GM18909 (cell line): Measurements from ENCODE around the gene KCNMA1.

Experiments
- ATAC-seq: cut with Tn5 transposase; IDR thresholded peaks from one replicate; pipeline ENCODE4 v1.9.1; 2021; ENCODE audit warnings: mild to moderate bottlenecking; ENCODE audit not compliant: unreplicated experiment, poor library complexity

KCNMA1 gene

DNA sequence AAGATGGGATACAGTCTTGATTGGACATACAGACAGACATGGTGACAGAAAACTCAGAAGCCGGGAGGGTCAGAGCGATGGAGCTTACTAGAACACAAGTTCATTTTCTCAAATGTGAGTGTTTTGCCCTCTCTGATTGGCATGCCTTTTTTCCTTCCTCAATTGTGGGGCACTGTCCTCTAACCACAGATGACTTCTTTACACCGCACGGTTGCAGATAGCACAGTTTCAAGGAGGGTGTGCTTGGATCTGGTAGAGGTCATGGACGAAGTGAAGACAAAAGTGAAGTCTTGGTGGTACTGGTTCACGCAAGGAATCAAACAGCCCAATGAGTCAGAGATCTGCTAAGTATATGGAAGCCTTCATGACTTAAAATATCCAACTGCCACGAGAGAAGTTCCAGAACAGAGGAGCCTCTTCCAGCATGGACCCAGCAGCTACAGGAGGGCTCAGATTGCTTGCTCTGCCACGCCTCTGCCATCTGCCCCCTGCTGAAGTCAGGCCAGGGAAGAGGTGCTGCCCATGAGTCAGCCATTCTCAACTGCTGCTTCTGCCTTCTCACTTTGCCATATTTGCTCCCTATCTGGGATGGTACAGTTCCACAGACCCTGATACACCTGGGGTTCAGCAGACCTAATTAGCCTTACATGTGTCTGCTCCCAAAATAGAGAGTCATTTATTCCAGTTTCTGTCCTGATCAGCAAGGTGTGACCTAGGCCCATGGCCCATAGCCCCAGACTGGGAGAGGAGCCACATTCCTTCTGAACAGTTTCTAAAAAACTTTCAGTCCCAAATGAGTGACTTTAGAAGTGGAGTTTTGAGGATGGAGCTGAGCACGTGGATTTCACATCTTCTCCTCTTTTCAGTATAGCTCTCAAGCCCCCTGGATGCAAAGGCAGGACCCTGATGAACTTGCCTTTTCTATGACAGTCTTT lies 413.8 kb downstream of the KCNMA1 start:
- ATAC-seq, result no peak

DNA sequence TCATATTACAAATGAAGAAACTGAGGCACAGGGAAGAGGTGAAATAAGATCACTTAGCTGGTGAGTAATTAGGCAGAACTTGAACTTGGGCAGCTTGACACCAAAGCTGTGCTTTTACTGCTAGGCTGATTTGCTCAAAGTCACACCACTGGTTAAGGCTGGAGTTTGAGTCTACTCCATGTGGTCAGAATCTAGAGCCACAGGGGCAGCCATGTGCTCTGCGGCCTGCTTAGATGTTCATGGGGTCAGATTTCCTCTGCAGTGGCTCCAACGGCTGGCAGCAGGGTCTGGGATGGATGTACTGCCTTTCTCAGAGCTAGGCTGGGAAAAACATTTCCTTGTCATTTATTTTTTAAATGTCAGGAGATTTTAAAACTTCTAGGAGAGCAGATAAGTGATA lies 417.5 kb downstream of the KCNMA1 start:
- no peak for ATAC-seq

DNA sequence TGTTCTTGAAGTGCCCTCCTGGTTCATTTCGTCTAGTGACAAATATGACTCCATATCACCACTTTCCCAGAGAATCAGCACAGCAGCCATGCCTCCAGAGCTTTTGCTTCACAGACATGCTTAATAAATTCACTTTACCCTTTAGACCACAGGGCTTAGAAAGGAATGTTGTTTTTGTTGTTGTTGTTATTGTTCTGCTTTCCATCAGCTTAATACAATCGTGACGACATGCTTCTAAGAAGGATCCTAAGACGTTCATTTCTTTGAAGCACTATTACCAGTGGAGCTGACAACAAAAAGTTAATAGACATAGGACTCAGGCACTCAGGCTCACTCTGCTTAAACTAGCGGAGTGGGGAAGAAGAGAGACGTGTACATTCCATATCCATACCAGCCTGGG lies 418.6 kb downstream of the KCNMA1 start:
- ATAC-seq, result no peak

DNA sequence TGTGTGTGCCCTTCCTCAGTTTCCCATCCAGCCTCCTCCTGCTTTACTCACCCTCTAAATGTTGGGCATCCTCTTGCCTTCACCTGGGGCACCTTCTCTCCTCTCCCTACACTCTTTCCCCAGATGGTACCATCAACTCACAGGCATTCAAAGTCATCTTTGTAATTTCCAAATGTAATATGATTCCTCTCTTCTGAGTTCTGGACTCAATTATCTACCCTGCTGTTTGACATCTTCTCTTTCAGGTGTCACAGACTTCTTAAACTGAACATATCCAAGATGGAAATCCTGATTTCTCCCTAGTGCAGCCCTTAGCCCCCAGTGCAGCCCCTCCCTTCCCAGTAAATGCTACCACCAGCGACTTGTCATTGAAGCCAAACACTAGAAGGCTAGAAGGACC lies 422.8 kb downstream of the KCNMA1 start:
- ATAC-seq, result no peak

DNA sequence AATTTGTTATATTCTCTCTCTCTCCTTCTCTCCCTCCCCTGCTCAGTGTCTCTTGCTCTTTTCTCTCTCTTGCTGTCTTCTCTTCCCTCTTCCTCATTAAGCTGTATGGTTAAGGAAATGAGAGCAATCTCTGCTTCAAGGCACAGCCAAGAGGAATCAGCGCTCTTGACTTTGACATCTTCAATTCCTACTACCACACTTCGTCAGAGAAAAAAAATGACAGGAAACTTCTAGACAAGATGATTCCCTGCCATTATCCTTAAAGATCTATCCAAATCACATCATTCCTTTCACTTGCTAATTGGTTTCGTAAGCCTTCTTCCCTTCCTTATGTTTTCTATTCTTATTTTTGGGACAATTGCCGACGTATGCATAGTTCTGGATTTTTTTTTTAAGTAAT lies 425.0 kb downstream of the KCNMA1 start:
- ATAC-seq, result no peak

DNA sequence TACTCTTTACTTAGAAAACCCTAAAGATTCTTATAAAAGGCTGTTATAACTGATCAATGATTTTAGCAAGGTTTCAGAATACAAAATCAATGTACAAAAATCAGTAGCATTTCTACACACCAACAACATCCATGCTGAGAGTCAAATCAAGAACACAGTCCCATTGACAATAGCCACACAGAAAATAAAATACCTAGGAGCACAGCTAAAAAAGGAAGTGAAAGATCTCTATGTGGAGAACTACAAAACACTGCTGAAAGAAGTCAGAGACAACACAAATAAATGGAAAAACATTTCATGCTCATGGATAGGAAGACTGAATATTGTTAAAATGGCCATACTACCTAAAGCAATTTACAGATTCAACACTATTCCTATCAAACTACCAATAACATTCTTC lies 427.0 kb downstream of the KCNMA1 start:
- ATAC-seq, result no peak

DNA sequence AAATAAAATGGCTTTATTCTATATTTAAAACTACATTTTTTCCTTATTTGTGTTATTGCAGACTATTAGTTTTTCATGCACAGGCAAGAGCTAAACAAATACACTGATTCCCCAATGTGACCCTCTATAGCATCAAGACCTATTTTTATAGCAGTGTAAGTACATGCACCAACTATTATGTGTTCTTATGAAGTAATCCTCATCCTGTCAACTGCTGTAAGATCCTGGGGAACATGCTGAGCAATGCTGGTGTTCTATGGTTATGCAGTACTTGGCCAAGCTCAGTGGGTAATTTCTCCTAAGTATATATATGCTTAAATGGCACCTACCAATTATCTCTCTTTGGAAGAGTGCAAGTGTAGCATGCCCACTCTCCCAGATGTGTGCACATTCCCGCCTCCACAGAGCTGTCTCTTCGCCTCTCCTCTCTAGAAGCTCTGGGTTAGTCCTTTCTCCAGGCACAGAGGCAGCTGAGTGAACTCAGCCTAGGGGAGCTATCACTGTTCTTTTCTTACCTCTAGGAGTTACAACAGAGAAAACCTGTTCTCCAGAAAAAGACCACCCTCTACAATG lies 428.8 kb downstream of the KCNMA1 start:
- ATAC-seq, result no peak

DNA sequence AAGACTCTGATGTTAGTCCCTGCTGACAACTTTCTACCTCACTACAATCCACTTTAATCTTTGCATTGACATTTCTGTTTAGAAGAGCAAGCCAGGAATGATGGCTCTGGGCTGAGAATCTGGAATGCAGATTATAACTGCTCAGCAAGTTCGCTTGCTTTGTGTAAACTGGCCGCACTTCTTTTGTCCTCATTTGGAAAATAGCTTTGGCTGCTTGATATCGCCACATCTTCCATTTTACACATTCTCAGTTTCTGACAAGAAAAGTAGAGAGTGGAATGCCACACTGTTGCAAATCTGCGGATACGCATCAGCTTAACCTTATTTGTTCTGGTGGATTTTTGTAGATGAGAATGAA lies 429.8 kb downstream of the KCNMA1 start:
- no peak for ATAC-seq

GRCh38 chr10:77207182-77207827 lies 430.3 kb downstream of the KCNMA1 start:
- no peak for ATAC-seq

DNA sequence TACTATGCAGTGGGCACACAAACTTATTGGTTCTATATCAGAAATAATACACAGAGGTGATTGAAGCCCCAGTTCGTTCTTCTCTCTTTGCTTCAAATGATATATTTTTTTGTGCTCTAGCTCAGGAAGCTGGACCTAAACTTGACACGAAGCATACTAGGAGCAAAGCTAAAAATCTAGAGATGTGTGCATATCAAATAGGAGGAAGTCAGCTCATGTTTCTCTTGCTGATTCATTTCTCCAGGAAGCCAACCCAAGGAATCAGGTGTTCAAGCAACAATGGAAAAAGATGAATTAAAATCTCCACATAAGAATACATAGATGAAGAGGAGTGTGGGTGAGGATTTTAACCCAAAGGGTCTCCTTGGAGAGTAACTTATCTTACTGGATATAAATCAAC lies 432.5 kb downstream of the KCNMA1 start:
- ATAC-seq, result no peak

GRCh38 chr10:77204171-77204570 lies 433.4 kb downstream of the KCNMA1 start:
- ATAC-seq, result no peak

- no peak for ATAC-seq
These were observed 434.8 kb downstream of the KCNMA1 start for GRCh38 chr10:77202857-77203256.

DNA sequence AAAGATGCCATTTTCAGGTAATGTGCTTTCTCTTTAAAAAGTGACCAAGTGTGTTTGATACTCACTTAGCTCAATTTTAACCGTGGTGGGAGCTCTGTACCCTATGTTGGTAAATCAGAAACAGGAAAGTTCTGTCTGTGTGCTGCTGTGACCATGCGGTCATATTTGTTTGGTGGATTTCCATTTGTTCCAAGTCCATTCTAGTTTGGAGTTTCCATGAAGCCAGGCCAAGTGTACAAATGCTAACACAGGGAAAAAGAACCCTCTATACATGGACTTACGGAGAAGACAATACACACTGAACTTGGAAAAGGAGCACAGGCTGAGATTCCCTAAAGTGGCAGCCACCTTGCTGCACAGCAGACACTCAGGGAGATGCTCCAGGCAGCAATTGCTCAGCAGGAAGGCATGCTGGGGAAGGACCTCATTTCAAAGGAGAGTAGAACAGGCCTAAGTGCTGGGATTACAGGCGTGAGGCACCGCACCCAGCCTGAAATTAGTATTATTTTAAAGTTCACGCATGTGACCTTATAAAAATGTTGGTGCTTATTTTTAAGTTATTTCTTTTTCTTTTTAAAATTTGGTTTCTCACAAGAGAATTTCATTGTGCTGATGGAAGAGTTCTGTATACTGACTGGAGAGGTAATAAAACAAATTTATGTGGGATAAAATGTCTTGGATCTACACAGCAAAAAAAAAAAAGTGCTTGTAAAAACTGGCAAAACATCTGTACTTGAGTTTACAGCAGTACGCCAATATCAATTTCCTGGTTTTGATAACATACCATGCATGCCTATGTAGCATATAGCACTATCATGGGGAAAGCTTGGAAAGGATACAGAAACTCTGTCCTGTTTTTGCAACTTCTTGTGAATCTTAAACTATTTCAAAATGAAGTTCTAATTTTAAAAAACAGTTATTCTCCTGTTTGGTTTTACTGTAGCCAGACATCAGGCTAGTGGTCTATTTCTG lies 436.2 kb downstream of the KCNMA1 start:
- ATAC-seq, result no peak

GRCh38 chr10:77197544-77197943 lies 440.1 kb downstream of the KCNMA1 start:
- ATAC-seq, result no peak

- ATAC-seq, result no peak
These were observed 441.0 kb downstream of the KCNMA1 start for GRCh38 chr10:77196614-77197013.

GRCh38 chr10:77195101-77195500 lies 442.5 kb downstream of the KCNMA1 start:
- no peak for ATAC-seq

- no peak for ATAC-seq
These were observed 444.6 kb downstream of the KCNMA1 start for GRCh38 chr10:77193001-77193400.

DNA sequence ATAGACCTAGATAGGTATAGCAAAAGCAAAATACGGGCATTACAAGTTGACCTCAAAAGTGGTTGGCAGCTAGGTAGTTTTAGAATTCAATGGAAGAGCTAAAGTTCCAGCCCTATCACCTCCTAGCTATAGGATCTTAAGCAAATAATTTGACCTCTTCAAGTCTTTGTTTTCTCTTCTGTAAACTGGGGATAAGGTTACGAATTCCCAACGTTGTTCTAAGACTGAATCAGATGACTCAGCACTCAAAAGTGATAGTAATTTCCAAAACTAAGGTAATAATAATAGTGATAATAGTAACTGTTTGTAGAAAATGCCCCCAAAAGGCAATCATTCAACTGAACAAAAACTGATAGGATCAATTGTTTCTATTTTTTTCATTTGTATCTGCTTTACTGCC lies 445.2 kb downstream of the KCNMA1 start:
- no peak for ATAC-seq

GRCh38 chr10:77191324-77192049 lies 446.1 kb downstream of the KCNMA1 start:
- ATAC-seq, result no peak

GRCh38 chr10:77190291-77190690 lies 447.3 kb downstream of the KCNMA1 start:
- no peak for ATAC-seq
